Measurements from ENCODE around the gene IL24. TPM values are rescaled to one million over a fixed set of nuclear protein-coding genes. Genes with fewer than 3 reads are reported as not detected.

IL24 gene
- total and polyA plus RNA-seq, 2 donors (not counting 1 experiment from before 2014, with no cell fraction given): not detected

- H3K27me3 Mint-ChIP-seq: no peaks in the 10 kb centered on the region
- WGBS (ENCODE audit: insufficient coverage): 4% methylated on average over 3 of the region's 8 CpGs
- Histone ChIP-seq H3K9me3 (ENCODE audit: control extremely low read depth in 1 of 3, control insufficient read depth in 2 of 3, insufficient read depth in 1 of 3, low read length in 2 of 3) (no peaks in the 10 kb centered on the region), H3K36me3 (replicated peaks in 1 of 2; ENCODE audit: control extremely low read depth in 1 of 2, control insufficient read depth in 1 of 2, extremely low read depth in 1 of 2, insufficient read depth in 2 of 2, low read length in 1 of 2) (no peaks in the 10 kb centered on the region), H3K79me2 (ENCODE audit: control insufficient read depth, insufficient read depth, low read length) (peaks cover 46% of the 10 kb centered on the region), H2AFZ (ENCODE audit: insufficient read depth, low read depth, low read length, poor library complexity, severe bottlenecking) (peak overlapping the region; percentile 27), H3K9ac (ENCODE audit: low read length) (no peak overlapping the region), H3K27ac (ENCODE audit: low read length in 2 of 2) (peak overlapping the region; percentile 88 to 96), H3K27me3 (replicated peaks in 1 of 4; ENCODE audit: control extremely low read depth in 1 of 4, control insufficient read depth in 3 of 4, insufficient read depth in 4 of 4, low read length in 3 of 4) (no peaks in the 10 kb centered on the region), H3K4me3 (ENCODE audit: control extremely low read depth in 1 of 5, extremely low read depth in 1 of 5, insufficient read depth in 1 of 5, low read depth in 2 of 5, low read length in 4 of 5) (no peak overlapping the region), H4K20me1 (ENCODE audit: control insufficient read depth, insufficient read depth, low read length, poor library complexity, severe bottlenecking) (no peaks in the 10 kb centered on the region), H3K4me2 (replicated peaks; ENCODE audit: low read depth, low read length, poor library complexity, severe bottlenecking) (peak overlapping the region; percentile 82), H3K4me1 (ENCODE audit: control insufficient read depth in 2 of 2, insufficient read depth in 2 of 2, low read length in 2 of 2) (peaks cover 49 to 52% of the 10 kb centered on the region in 2 donors)
- peak overlapping the region; percentile 99 for H3K27ac Mint-ChIP-seq
- CTCF ChIA-PET: interaction anchor here (0.6 to 14.5 kb wide), 40 partner anchors 8 to 438 kb away, joined by 3 to 723 read pairs (median 5); partner anchors contain the start of genes DYRK3, FCMR, IL19 and IL20
- peak; percentile 23 for ATAC-seq (ENCODE audit: low read depth)
- DNase-seq: peak; percentile 80
- H3K4me3 Mint-ChIP-seq: peak overlapping the region; percentile 55
- H3K4me1 Mint-ChIP-seq: peaks cover 46% of the 10 kb centered on the region
- H3K9me3 Mint-ChIP-seq (ENCODE audit: insufficient read depth): no peaks in the 10 kb centered on the region
- intact Hi-C loops (cut with micrococcal nuclease): loop anchor here (1.0 to 5.0 kb wide), 9 partner anchors 10 to 207 kb away; partner anchors contain the start of genes IL20 and IL24
- TF ChIP-seq EZH2 (IDR thresholded peaks at IDR 0.05; ENCODE audit: borderline replicate concordance, insufficient read depth, low read depth, low read length, poor library complexity, severe bottlenecking): no peak
- TF ChIP-seq, protein P1, sequence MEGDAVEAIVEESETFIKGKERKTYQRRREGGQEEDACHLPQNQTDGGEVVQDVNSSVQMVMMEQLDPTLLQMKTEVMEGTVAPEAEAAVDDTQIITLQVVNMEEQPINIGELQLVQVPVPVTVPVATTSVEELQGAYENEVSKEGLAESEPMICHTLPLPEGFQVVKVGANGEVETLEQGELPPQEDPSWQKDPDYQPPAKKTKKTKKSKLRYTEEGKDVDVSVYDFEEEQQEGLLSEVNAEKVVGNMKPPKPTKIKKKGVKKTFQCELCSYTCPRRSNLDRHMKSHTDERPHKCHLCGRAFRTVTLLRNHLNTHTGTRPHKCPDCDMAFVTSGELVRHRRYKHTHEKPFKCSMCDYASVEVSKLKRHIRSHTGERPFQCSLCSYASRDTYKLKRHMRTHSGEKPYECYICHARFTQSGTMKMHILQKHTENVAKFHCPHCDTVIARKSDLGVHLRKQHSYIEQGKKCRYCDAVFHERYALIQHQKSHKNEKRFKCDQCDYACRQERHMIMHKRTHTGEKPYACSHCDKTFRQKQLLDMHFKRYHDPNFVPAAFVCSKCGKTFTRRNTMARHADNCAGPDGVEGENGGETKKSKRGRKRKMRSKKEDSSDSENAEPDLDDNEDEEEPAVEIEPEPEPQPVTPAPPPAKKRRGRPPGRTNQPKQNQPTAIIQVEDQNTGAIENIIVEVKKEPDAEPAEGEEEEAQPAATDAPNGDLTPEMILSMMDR (IDR thresholded peaks at IDR 0.05): peak; percentile 92
- POLR2A ChIA-PET: interaction anchor here (1.0 to 5.6 kb wide), 4 partner anchors 12 to 28 kb away, joined by 3 to 81 read pairs (median 37); partner anchors contain the start of gene FCMR
Observed at GRCh38 chr1:206933333-206933945, 36.2 kb downstream of the IL24 start.

- Histone ChIP-seq H4K20me1 (ENCODE audit: control insufficient read depth, insufficient read depth, low read length, poor library complexity, severe bottlenecking) (no peaks in the 10 kb centered on the region), H3K9me3 (ENCODE audit: control extremely low read depth in 1 of 3, control insufficient read depth in 2 of 3, insufficient read depth in 1 of 3, low read length in 2 of 3) (no peaks in the 10 kb centered on the region), H3K27me3 (replicated peaks in 1 of 4; ENCODE audit: control extremely low read depth in 1 of 4, control insufficient read depth in 3 of 4, insufficient read depth in 4 of 4, low read length in 3 of 4) (no peaks in the 10 kb centered on the region), H3K79me2 (ENCODE audit: control insufficient read depth, insufficient read depth, low read length) (peaks cover 33% of the 10 kb centered on the region), H3K36me3 (replicated peaks in 1 of 2; ENCODE audit: control extremely low read depth in 1 of 2, control insufficient read depth in 1 of 2, extremely low read depth in 1 of 2, insufficient read depth in 2 of 2, low read length in 1 of 2) (no peaks in the 10 kb centered on the region), H2AFZ (ENCODE audit: insufficient read depth, low read depth, low read length, poor library complexity, severe bottlenecking) (no peak overlapping the region), H3K4me2 (replicated peaks; ENCODE audit: low read depth, low read length, poor library complexity, severe bottlenecking) (no peak overlapping the region), H3K4me1 (ENCODE audit: control insufficient read depth in 2 of 2, insufficient read depth in 2 of 2, low read length in 2 of 2) (peaks cover 27 to 30% of the 10 kb centered on the region in 2 donors), H3K9ac (ENCODE audit: low read length) (no peak overlapping the region), H3K27ac (ENCODE audit: low read length in 2 of 2) (no peak overlapping the region), H3K4me3 (ENCODE audit: control extremely low read depth in 1 of 5, extremely low read depth in 1 of 5, insufficient read depth in 1 of 5, low read depth in 2 of 5, low read length in 4 of 5) (no peak overlapping the region)
- intact Hi-C loops (cut with micrococcal nuclease): no loop called here
- ATAC-seq (ENCODE audit: low read depth) (peak; percentile 14), DNase-seq (peak; percentile 59)
- H3K27me3 Mint-ChIP-seq: no peaks in the 10 kb centered on the region
- CTCF ChIA-PET: interaction anchor here (0.9 to 14.5 kb wide), 18 partner anchors 9 to 272 kb away, joined by 3 to 723 read pairs (median 8); partner anchors contain the start of genes FCMR and PIGR
- no peak overlapping the region for H3K4me3 Mint-ChIP-seq
- H3K4me1 Mint-ChIP-seq: peaks cover 30% of the 10 kb centered on the region
- no peaks in the 10 kb centered on the region for H3K9me3 Mint-ChIP-seq (ENCODE audit: insufficient read depth)
- no peak for TF ChIP-seq EZH2 (IDR thresholded peaks at IDR 0.05; ENCODE audit: borderline replicate concordance, insufficient read depth, low read depth, low read length, poor library complexity, severe bottlenecking)
- TF ChIP-seq, protein P1 (IDR thresholded peaks at IDR 0.05): peak; percentile 51
- no peak overlapping the region for H3K27ac Mint-ChIP-seq
- WGBS (ENCODE audit: insufficient coverage): 71% methylated on average over 12 of the region's 19 CpGs
- POLR2A ChIA-PET: interaction anchor here (0.6 kb wide), 1 partner anchor 34 kb away, joined by 3 read pairs; no protein-coding TSS in a partner anchor
Observed at GRCh38 chr1:206935491-206936067, 38.3 kb downstream of the IL24 start.
